ENCODE measurements around the gene TNFRSF17. TPM values are rescaled to one million over a fixed set of nuclear protein-coding genes. Genes with fewer than 3 reads are reported as not detected.
A peak's percentile ranks its signal among the peaks of the same experiment; 100 is the strongest.

Gene TNFRSF17
- total and polyA plus RNA-seq, 2 of the 13 experiments (the other 11 are each of a cell fraction or from before 2014, with no cell fraction given) = not detected

GRCh38 chr16:11915644-11916523, 49.1 kb upstream of the TNFRSF17 start, which contains the start of gene GSPT1 (continued):
- TF ChIP-seq ZNF816 (CRISPR knock-in tag; IDR thresholded peaks at IDR 0.05; ENCODE audit: borderline replicate concordance) = no peak
- peak; percentile 22; the same call in 1 of the 2 replicates for TF ChIP-seq ZNF367 (CRISPR knock-in tag; IDR thresholded peaks at IDR 0.05; ENCODE audit: borderline replicate concordance)
- peak; percentile 73 for TF ChIP-seq ZNF883 (CRISPR knock-in tag; IDR thresholded peaks at IDR 0.05; ENCODE audit: not compliant biosample characterization)
- peak; percentile 84 for TF ChIP-seq ZHX2 (IDR thresholded peaks at IDR 0.05; ENCODE audit: low read depth)
- no peak for TF ChIP-seq ZHX2 (CRISPR knock-in tag; IDR thresholded peaks at IDR 0.05; ENCODE audit: borderline replicate concordance)
- TF ChIP-seq CTCF (CRISPR knock-in tag; IDR thresholded peaks at IDR 0.05) = peak; percentile 52
- no peak; the same call in 1 of the 2 replicates for TF ChIP-seq MAFG (CRISPR knock-in tag; IDR thresholded peaks at IDR 0.05)
- no peak for TF ChIP-seq FOXP1 (IDR thresholded peaks at IDR 0.05)
- TF ChIP-seq FOXP1 (CRISPR knock-in tag; IDR thresholded peaks at IDR 0.05) = peak; percentile 40; the same call in 1 of the 2 replicates
- TF ChIP-seq YEATS4 (CRISPR knock-in tag; IDR thresholded peaks at IDR 0.05; ENCODE audit: borderline replicate concordance) = peak; percentile 69
- peak; percentile 96; the same call in 1 of the 2 replicates for TF ChIP-seq ZFP82 (CRISPR knock-in tag; IDR thresholded peaks at IDR 0.05; ENCODE audit: borderline replicate concordance)
- 0 out of 2 replicates have a peak, but pooled peaks have one; percentile 71 for TF ChIP-seq U2AF2 (IDR thresholded peaks at IDR 0.05; ENCODE audit: low read depth, low read length)
- TF ChIP-seq ZNF430 (CRISPR knock-in tag; IDR thresholded peaks at IDR 0.05) = no peak; the same call in none of the 2 replicates
- no peak for TF ChIP-seq ZNF3 (CRISPR knock-in tag; IDR thresholded peaks at IDR 0.05)
- TF ChIP-seq PAX8 (CRISPR knock-in tag; IDR thresholded peaks at IDR 0.05; ENCODE audit: borderline replicate concordance) = peak; percentile 77; the same call in 1 of the 2 replicates

Data from HepG2 (cell line).